Common myeloid progenitor, CD34-positive (primary cell): ENCODE data around the gene ING3.

Source experiments
- CTCF ChIA-PET: fragments of 350-600 bp; sonication (Branson Sonifier 250); formaldehyde crosslinking; loops from one replicate; lab custom pipeline; 2021; ENCODE audit warnings: antibody characterized with exemption; lab: Charles Lee
- POLR2A ChIA-PET: fragments of 350-600 bp; sonication (Branson Sonifier 250); formaldehyde crosslinking; loops from one replicate; lab custom pipeline; 2021; ENCODE audit warnings: antibody characterized with exemption; lab: Charles Lee
- DNase-seq, 3 donors: peaks; one replicate each; pipeline versions ENCODE4 v3.0.0 to v3.0.0-alpha.2; 2013
- H3K27ac ChIP-seq, 2 experiments: 1 replicate in 1 of 2; 2 replicates in 1 of 2; pipeline ENCODE4 v1.7.0; 2013; ENCODE audit warnings: inconsistent platforms in 2 of 2, low read length in 2 of 2, mild to moderate bottlenecking in 2 of 2, low read depth in 1 of 2, moderate library complexity in 1 of 2; ENCODE audit not compliant: severe bottlenecking in 2 of 2, insufficient read depth in 1 of 2, poor library complexity in 1 of 2
- H3K27me3 ChIP-seq, 5 experiments: replicated peaks in 2 of 5; 1 replicate in 3 of 5; 2 replicates in 2 of 5; pipeline versions ENCODE4 v1.6.1 to v1.7.0; 2013; ENCODE audit warnings: low read length in 4 of 5, mild to moderate bottlenecking in 2 of 5, moderate library complexity in 2 of 5, inconsistent platforms in 1 of 5; ENCODE audit not compliant: insufficient read depth in 5 of 5, control insufficient read depth in 4 of 5
- H3K36me3 ChIP-seq, 4 experiments: 1 replicate in 2 of 4; 2 replicates in 2 of 4; pipeline versions ENCODE4 v1.6.1 to v1.7.0; 2013; ENCODE audit warnings: low read length in 3 of 4, control low read depth in 1 of 4, mild to moderate bottlenecking in 1 of 4; ENCODE audit not compliant: control insufficient read depth in 4 of 4, insufficient read depth in 4 of 4
- H3K4me1 ChIP-seq, 4 experiments: 1 replicate in 3 of 4; 2 replicates in 1 of 4; pipeline versions ENCODE4 v1.6.1 to v1.7.1; 2013; ENCODE audit warnings: low read length in 3 of 4, mild to moderate bottlenecking in 3 of 4, control low read depth in 1 of 4, inconsistent platforms in 1 of 4, moderate library complexity in 1 of 4; ENCODE audit not compliant: control insufficient read depth in 4 of 4, insufficient read depth in 4 of 4; ENCODE audit errors: control extremely low read depth in 1 of 4
- H3K4me3 ChIP-seq, 7 experiments: 1 replicate in 4 of 7; 2 replicates in 3 of 7; pipeline versions ENCODE4 v1.5.1 to v1.7.0; 2013; ENCODE audit warnings: mild to moderate bottlenecking in 7 of 7, low read length in 6 of 7, moderate library complexity in 6 of 7, inconsistent platforms in 2 of 7, low read depth in 2 of 7, control low read depth in 1 of 7; ENCODE audit not compliant: insufficient read depth in 4 of 7, control insufficient read depth in 1 of 7; ENCODE audit errors: extremely low read depth in 1 of 7
- H3K9me3 ChIP-seq, 5 experiments: 1 replicate in 4 of 5; 2 replicates in 1 of 5; pipeline versions ENCODE4 v1.6.1 to v1.7.1; 2013; ENCODE audit warnings: low read length in 4 of 5, mild to moderate bottlenecking in 2 of 5, inconsistent platforms in 1 of 5, low read depth in 1 of 5, moderate library complexity in 1 of 5; ENCODE audit not compliant: control insufficient read depth in 4 of 5, insufficient read depth in 2 of 5; ENCODE audit errors: control extremely low read depth in 1 of 5
- WGBS: methylation state at CpG from one replicate; pipeline ENCODE4 v1.1.5; 2013; ENCODE audit not compliant: insufficient coverage; 5-methylcytosine and 5-hydroxymethylcytosine counted together

Gene ING3

GRCh38 chr7:120961638-120962173 is 11.1 kb downstream of the ING3 start:
- no peak overlapping the region for H3K27ac ChIP-seq
- no peaks in the 10 kb centered on the region for H3K27me3 ChIP-seq
- H3K4me3 ChIP-seq: no peak overlapping the region
- peaks cover 7 to 32% (median 17%) of the 10 kb centered on the region in 4 experiments for H3K36me3 ChIP-seq
- POLR2A ChIA-PET: no interaction called here
- WGBS: no CpG with 5 or more reads among the region's 1 CpG
- CTCF ChIA-PET: interaction anchor here (0.9 to 1.1 kb wide), 3 partner anchors 11 to 432 kb away, joined by 3 to 8 read pairs (median 3); partner anchors contain the start of gene ING3
- H3K9me3 ChIP-seq: no peaks in the 10 kb centered on the region
- no peak for DNase-seq
- no peaks in the 10 kb centered on the region for H3K4me1 ChIP-seq

GRCh38 chr7:120964088-120964487 is 13.5 kb downstream of the ING3 start:
- H3K27ac ChIP-seq: no peak overlapping the region
- H3K4me1 ChIP-seq: no peaks in the 10 kb centered on the region
- DNase-seq: no peak
- H3K4me3 ChIP-seq: no peak overlapping the region
- WGBS: no CpG with 5 or more reads among the region's 1 CpG
- H3K9me3 ChIP-seq: no peaks in the 10 kb centered on the region
- H3K27me3 ChIP-seq: no peaks in the 10 kb centered on the region
- POLR2A ChIA-PET: no interaction called here
- CTCF ChIA-PET: interaction anchor here (0.6 to 2.5 kb wide), 2 partner anchors 21 to 154 kb away, joined by 4 to 6 read pairs; no protein-coding TSS in a partner anchor
- peaks cover 4 to 45% (median 22%) of the 10 kb centered on the region in 4 experiments for H3K36me3 ChIP-seq

- no peak for DNase-seq
- Histone ChIP-seq H3K27ac (no peak overlapping the region), H3K4me1 (no peaks in the 10 kb centered on the region), H3K9me3 (no peaks in the 10 kb centered on the region), H3K36me3 (peaks cover 10 to 65% (median 32%) of the 10 kb centered on the region in 4 experiments), H3K27me3 (no peaks in the 10 kb centered on the region), H3K4me3 (no peak overlapping the region)
- ChIA-PET CTCF (interaction anchor here (1.2 to 1.4 kb wide), 2 partner anchors 21 to 109 kb away, joined by 3 to 6 read pairs; no protein-coding TSS in a partner anchor), POLR2A (no interaction called here)
Observed at GRCh38 chr7:120966961-120967360, 16.4 kb downstream of the ING3 start.

- WGBS: no CpG with 5 or more reads among the region's 1 CpG
- Histone ChIP-seq H3K36me3 (peaks cover 13 to 44% (median 30%) of the 10 kb centered on the region in 4 experiments), H3K4me1 (peaks cover 0 to 2% (median 0%) of the 10 kb centered on the region in 4 experiments), H3K4me3 (no peak overlapping the region), H3K9me3 (no peaks in the 10 kb centered on the region), H3K27ac (no peak overlapping the region), H3K27me3 (no peaks in the 10 kb centered on the region)
- no peak for DNase-seq
- ChIA-PET CTCF (interaction anchor here (0.8 to 1.6 kb wide), 2 partner anchors 14 to 15 kb away, joined by 4 to 5 read pairs; partner anchors contain the start of gene CPED1), POLR2A (no interaction called here)
Observed at GRCh38 chr7:120973849-120974248, 23.3 kb downstream of the ING3 start.

GRCh38 chr7:120979765-120980499 is 29.4 kb downstream of the ING3 start:
- no peaks in the 10 kb centered on the region for H3K27me3 ChIP-seq
- H3K27ac ChIP-seq: no peak overlapping the region
- WGBS: no CpG with 5 or more reads among the region's 1 CpG
- POLR2A ChIA-PET: no interaction called here
- H3K9me3 ChIP-seq: no peaks in the 10 kb centered on the region
- no peak overlapping the region for H3K4me3 ChIP-seq
- H3K36me3 ChIP-seq: peaks cover 0 to 11% (median 2%) of the 10 kb centered on the region in 4 experiments
- peaks cover 0 to 34% (median 3%) of the 10 kb centered on the region in 4 experiments for H3K4me1 ChIP-seq
- peak in 2 of 3 donors; percentile 63 to 73 for DNase-seq
- CTCF ChIA-PET: interaction anchor here (0.9 to 2.2 kb wide), 4 partner anchors 9 to 128 kb away, joined by 3 to 13 read pairs (median 3); partner anchors contain the start of gene CPED1

- H3K27me3 ChIP-seq: no peaks in the 10 kb centered on the region
- H3K4me3 ChIP-seq: no peak overlapping the region
- POLR2A ChIA-PET: no interaction called here
- H3K4me1 ChIP-seq: peaks cover 0 to 34% (median 3%) of the 10 kb centered on the region in 4 experiments
- no peaks in the 10 kb centered on the region for H3K36me3 ChIP-seq
- no peak for DNase-seq
- no peak overlapping the region for H3K27ac ChIP-seq
- WGBS: no CpG with 5 or more reads among the region's 1 CpG
- no peaks in the 10 kb centered on the region for H3K9me3 ChIP-seq
- CTCF ChIA-PET: interaction anchor here (1.3 kb wide), 1 partner anchor 95 kb away, joined by 3 read pairs; no protein-coding TSS in a partner anchor
Observed at GRCh38 chr7:120981117-120981516, 30.5 kb downstream of the ING3 start.
